PC-3 (cell line): ENCODE data around the gene POLL. TPM values are rescaled to one million over a fixed set of nuclear protein-coding genes. Genes with fewer than 3 reads are reported as not detected.

ENCODE experiments used
- ATAC-seq: fragments of 200-7000 bp; cut with Tn5 transposase; 2 replicates; pipeline ENCODE4 v1.9.1; 2020; ENCODE audit warnings: mild to moderate bottlenecking, moderate library complexity
- BruUV-seq: library from RNA; stranded (reverse); fragments of 400-500 nt; replicated peaks from 2 replicates; lab custom pipeline; 2021; lab: Mats Ljungman, UMichigan
- CTCF ChIA-PET: fragments of 300-600 bp; sonication (Branson Sonifier 250); formaldehyde crosslinking; loops from one replicate; lab custom pipeline; 2022; ENCODE audit warnings: antibody characterized with exemption; lab: Charles Lee
- POLR2A ChIA-PET: fragments of 300-600 bp; sonication (Branson Sonifier 250); formaldehyde crosslinking; loops from one replicate; lab custom pipeline; 2022; ENCODE audit warnings: antibody characterized with exemption; ENCODE audit not compliant: unreplicated experiment; lab: Charles Lee
- DNase-seq: peaks from one replicate; pipeline ENCODE4 v3.0.0-alpha.2; 2015
- H2AFZ ChIP-seq: fragments of 300-600 bp; sonication (generic); 2 replicates; pipeline ENCODE4 v1.6.0; 2016; ENCODE audit warnings: antibody characterized with exemption, low read length
- H3F3A ChIP-seq: fragments of 300-600 bp; sonication (generic); one replicate; pipeline ENCODE4 v1.6.0; 2017; ENCODE audit warnings: antibody characterized with exemption, low read length, control low read depth, mild to moderate bottlenecking; ENCODE audit not compliant: unreplicated experiment
- H3K27ac ChIP-seq: fragments of 300-600 bp; sonication (generic); 2 replicates; pipeline ENCODE4 v1.5.1; 2016; ENCODE audit warnings: mild to moderate bottlenecking, low read length
- H3K27me3 ChIP-seq: fragments of 300-600 bp; sonication (generic); 2 replicates; pipeline ENCODE4 v1.6.1; 2016; ENCODE audit warnings: low read length, mixed read lengths
- H3K36me3 ChIP-seq: fragments of 300-600 bp; sonication (generic); 2 replicates; pipeline ENCODE4 v1.6.1; 2016; ENCODE audit warnings: low read depth, mixed run types, low read length, mixed read lengths
- H3K4me1 ChIP-seq: fragments of 300-600 bp; sonication (generic); 2 replicates; pipeline ENCODE4 v1.5.1; 2016; ENCODE audit warnings: low read length; ENCODE audit not compliant: insufficient read depth
- H3K4me2 ChIP-seq: fragments of 300-600 bp; sonication (generic); 2 replicates; pipeline ENCODE4 v1.6.0; 2016; ENCODE audit warnings: low read length
- H3K4me3 ChIP-seq: fragments of 300-600 bp; sonication (generic); 2 replicates; pipeline ENCODE4 v1.5.1; 2016; ENCODE audit warnings: mild to moderate bottlenecking, low read length, mixed read lengths
- H3K79me2 ChIP-seq: fragments of 300-600 bp; sonication (generic); 2 replicates; pipeline ENCODE4 v1.6.1; 2017; ENCODE audit warnings: low read length, mixed read lengths
- H3K9ac ChIP-seq: fragments of 300-600 bp; sonication (generic); 2 replicates; pipeline ENCODE4 v1.6.0; 2016; ENCODE audit warnings: mild to moderate bottlenecking, low read length
- H3K9me2 ChIP-seq: fragments of 300-600 bp; sonication (generic); replicated peaks from 2 replicates; pipeline ENCODE4 v1.6.1; 2016; ENCODE audit warnings: mixed run types, low read length, mixed read lengths
- H3K9me3 ChIP-seq: fragments of 300-600 bp; sonication (generic); 2 replicates; pipeline ENCODE4 v1.6.1; 2016; ENCODE audit warnings: low read length, mixed read lengths
- H4K20me1 ChIP-seq: fragments of 300-600 bp; sonication (generic); 2 replicates; pipeline ENCODE4 v1.6.1; 2016; ENCODE audit warnings: low read length, mixed read lengths
- EZH2 ChIP-seq: fragments of 300-600 bp; sonication (generic); IDR thresholded peaks from one replicate; pipeline ENCODE4 v1.6.1; 2017; ENCODE audit warnings: antibody characterized with exemption, mild to moderate bottlenecking, low read length; ENCODE audit not compliant: unreplicated experiment
- EZH2phosphoT487 ChIP-seq: fragments of 300-600 bp; sonication (generic); IDR thresholded peaks from 2 replicates; pipeline ENCODE4 v1.6.1; 2018; ENCODE audit warnings: mild to moderate bottlenecking, antibody characterized with exemption, low read length, borderline replicate concordance
- intact Hi-C: fragments of 100-400 bp; cut with micrococcal nuclease; formaldehyde crosslinking; loops from 2 replicates; pipeline ENCODE4 v1.9.0; 2023
- total RNA-seq: library from RNA; depleted of rRNA; stranded (reverse); fragments of >200 nt; gene quantifications from 2 replicates; pipeline ENCODE4 v1.2.3, GENCODE V29; 2014
- TF ChIP-seq, protein P1 (sequence below): fragments of 300-600 bp; sonication (generic); conservative IDR thresholded peaks from 2 replicates; pipeline ENCODE4 v1.5.1; 2017; ENCODE audit warnings: antibody characterized with exemption, low read depth, mild to moderate bottlenecking, low read length

The POLL gene
- total RNA-seq, 1 experiment from 2014 or later = 10.9 TPM

DNA sequence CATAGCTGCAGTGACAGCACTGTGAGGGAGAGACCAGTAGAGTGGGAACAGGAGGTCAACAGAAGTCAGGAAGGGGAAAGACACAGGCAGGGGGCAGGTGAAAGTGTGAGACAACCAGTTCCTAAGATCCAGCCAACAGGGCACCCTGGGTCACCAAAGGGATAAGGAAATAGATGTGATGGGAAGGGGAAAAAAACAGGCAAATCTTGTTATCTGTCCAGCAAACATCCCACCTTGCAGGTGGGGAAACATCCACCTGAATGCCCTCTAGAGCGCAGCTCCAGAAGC, 42.5 kb upstream of the POLL start:
- BruUV-seq = no TSS peak
- Histone ChIP-seq H3K79me2 (no peaks in the 10 kb centered on the region), H3K9ac (no peak overlapping the region), H3K27ac (no peak overlapping the region), H3K4me1 (peaks cover 3% of the 10 kb centered on the region; the same call in 1 of the 2 replicates), H3K9me2 (no peaks in the 10 kb centered on the region), H3K27me3 (no peaks in the 10 kb centered on the region), H3K9me3 (no peaks in the 10 kb centered on the region), H3K4me3 (no peak overlapping the region), H2AFZ (no peak overlapping the region), H3K4me2 (no peak overlapping the region), H3F3A (no peaks in the 10 kb centered on the region), H4K20me1 (no peaks in the 10 kb centered on the region), H3K36me3 (no peaks in the 10 kb centered on the region)
- no peak for ATAC-seq
- ChIA-PET CTCF (no interaction called here), POLR2A (no interaction called here)
- DNase-seq = no peak
- intact Hi-C loops = no loop called here
- TF ChIP-seq, protein P1, sequence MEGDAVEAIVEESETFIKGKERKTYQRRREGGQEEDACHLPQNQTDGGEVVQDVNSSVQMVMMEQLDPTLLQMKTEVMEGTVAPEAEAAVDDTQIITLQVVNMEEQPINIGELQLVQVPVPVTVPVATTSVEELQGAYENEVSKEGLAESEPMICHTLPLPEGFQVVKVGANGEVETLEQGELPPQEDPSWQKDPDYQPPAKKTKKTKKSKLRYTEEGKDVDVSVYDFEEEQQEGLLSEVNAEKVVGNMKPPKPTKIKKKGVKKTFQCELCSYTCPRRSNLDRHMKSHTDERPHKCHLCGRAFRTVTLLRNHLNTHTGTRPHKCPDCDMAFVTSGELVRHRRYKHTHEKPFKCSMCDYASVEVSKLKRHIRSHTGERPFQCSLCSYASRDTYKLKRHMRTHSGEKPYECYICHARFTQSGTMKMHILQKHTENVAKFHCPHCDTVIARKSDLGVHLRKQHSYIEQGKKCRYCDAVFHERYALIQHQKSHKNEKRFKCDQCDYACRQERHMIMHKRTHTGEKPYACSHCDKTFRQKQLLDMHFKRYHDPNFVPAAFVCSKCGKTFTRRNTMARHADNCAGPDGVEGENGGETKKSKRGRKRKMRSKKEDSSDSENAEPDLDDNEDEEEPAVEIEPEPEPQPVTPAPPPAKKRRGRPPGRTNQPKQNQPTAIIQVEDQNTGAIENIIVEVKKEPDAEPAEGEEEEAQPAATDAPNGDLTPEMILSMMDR = no peak
- TF ChIP-seq EZH2phosphoT487 = no peak

DNA sequence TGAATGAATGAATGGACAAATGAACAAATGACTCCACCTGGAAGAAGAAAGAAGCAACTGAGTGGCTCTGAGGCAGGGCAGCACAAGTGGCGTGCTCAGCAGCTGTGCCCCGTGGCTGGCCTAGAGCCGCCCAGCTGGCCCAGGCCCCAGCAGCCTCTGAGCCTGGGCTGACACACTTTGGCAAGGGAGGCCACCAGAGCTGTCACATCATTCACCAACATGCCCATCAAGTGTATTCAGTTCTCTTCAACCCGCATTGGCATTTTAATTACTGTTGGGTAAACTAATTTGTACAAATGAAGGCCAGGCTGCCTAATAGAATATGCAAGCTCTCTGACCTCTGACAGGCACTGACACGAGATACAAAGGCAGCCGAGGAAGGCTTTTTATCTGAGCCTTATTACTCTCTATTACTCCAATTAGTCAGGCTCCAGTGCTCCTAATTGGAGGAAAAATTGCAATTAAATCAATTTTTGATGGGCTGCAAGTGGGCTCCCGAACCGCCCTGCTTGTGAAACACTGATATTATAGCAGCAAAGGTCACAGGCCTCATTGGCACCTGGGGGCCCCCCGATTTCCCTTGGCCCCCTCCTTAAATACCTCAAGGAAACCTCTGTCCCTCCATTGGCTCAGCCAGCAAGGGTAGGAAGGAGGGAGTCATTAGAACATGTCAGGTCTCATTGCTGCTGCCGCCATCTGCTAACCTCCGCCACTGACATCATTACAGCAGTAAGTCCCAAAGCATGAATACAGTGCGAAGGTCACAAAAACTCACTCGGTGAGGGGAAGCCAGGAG, 42.0 kb upstream of the POLL start:
- H3K79me2 ChIP-seq = no peaks in the 10 kb centered on the region
- H2AFZ ChIP-seq = no peak overlapping the region
- H3K9me3 ChIP-seq = no peaks in the 10 kb centered on the region
- H4K20me1 ChIP-seq = no peaks in the 10 kb centered on the region
- H3K9me2 ChIP-seq = no peaks in the 10 kb centered on the region
- H3K27me3 ChIP-seq = no peaks in the 10 kb centered on the region
- no peak for DNase-seq
- H3F3A ChIP-seq = no peaks in the 10 kb centered on the region
- no peak overlapping the region for H3K4me3 ChIP-seq
- CTCF ChIA-PET = no interaction called here
- ATAC-seq = no peak
- TF ChIP-seq EZH2 (no peak), EZH2phosphoT487 (no peak)
- TF ChIP-seq, protein P1 = no peak
- BruUV-seq = no TSS peak
- POLR2A ChIA-PET = interaction anchor here (0.6 kb wide), 1 partner anchor 53 kb away, joined by 8 read pairs; no protein-coding TSS in a partner anchor
- no peaks in the 10 kb centered on the region for H3K4me1 ChIP-seq
- no peak overlapping the region for H3K4me2 ChIP-seq
- no peaks in the 10 kb centered on the region for H3K36me3 ChIP-seq
- intact Hi-C loops = no loop called here
- no peak overlapping the region for H3K27ac ChIP-seq
- H3K9ac ChIP-seq = no peak overlapping the region

DNA sequence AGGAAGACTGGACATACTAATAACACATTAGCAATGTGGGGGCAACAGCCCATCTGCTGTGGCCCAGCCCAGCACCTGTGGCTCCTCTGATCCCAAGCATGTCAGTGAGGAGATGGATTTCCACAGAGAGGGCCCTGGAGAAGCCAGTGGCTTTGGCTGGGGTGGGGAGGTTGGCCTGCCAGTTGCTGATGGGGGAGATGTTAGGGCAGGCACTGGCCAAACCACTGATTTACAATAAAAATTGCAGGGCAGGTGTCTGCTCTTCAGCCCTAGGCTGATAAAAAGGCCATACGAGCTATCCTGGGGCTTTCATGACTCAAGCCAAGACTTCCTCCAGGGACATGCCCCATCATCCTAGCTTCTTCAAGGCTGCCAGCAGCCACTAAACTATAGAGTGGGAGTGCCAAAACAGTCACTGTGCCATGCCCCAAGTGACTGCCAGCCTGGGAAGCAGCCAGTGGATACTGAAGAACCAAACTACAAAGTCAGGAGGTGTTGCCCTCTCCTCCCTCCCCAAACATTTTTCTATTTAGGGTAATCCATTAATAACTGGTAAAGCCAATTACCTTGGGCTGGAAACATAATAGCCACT, 37.9 kb upstream of the POLL start:
- BruUV-seq = no TSS peak
- CTCF ChIA-PET = no interaction called here
- DNase-seq (no peak), ATAC-seq (no peak)
- H2AFZ ChIP-seq = no peak overlapping the region
- H4K20me1 ChIP-seq = no peaks in the 10 kb centered on the region
- H3F3A ChIP-seq = no peaks in the 10 kb centered on the region
- no peaks in the 10 kb centered on the region for H3K4me1 ChIP-seq
- no peaks in the 10 kb centered on the region for H3K36me3 ChIP-seq
- no peak overlapping the region for H3K4me3 ChIP-seq
- H3K79me2 ChIP-seq = no peaks in the 10 kb centered on the region
- intact Hi-C loops = no loop called here
- POLR2A ChIA-PET = no interaction called here
- no peaks in the 10 kb centered on the region for H3K9me2 ChIP-seq
- no peak overlapping the region for H3K9ac ChIP-seq
- TF ChIP-seq, protein P1 = no peak
- no peak for TF ChIP-seq EZH2phosphoT487
- no peak for TF ChIP-seq EZH2
- H3K9me3 ChIP-seq = no peaks in the 10 kb centered on the region
- no peak overlapping the region for H3K4me2 ChIP-seq
- H3K27ac ChIP-seq = no peak overlapping the region
- no peaks in the 10 kb centered on the region for H3K27me3 ChIP-seq
